Tibial nerve (tissue), 3 donors: ENCODE measurements around the gene REPIN1.

ENCODE experiments used
- CTCF ChIP-seq, 5 experiments: fragments of 200-600 bp in 3 of 5; fragments of 450-650 bp in 2 of 5; sonication (generic) in 3 of 5; IDR thresholded peaks; one replicate each; pipeline ENCODE4 v1.5.1; 2016 to 2019; ENCODE audit warnings: antibody characterized with exemption in 5 of 5, mild to moderate bottlenecking in 3 of 5, moderate library complexity in 2 of 5
- POLR2A ChIP-seq, 2 donors: fragments of 450-650 bp; IDR thresholded peaks; one replicate each; pipeline ENCODE4 v1.6.1; 2017; ENCODE audit warnings: antibody characterized with exemption in 2 of 2, mild to moderate bottlenecking in 2 of 2, moderate library complexity in 2 of 2

- TF ChIP-seq CTCF (IDR thresholded peaks at IDR 0.05) (no peak), POLR2A (IDR thresholded peaks at IDR 0.05) (no peak)
Measured at GRCh38 chr7:150338166-150338829, 30.3 kb upstream of the REPIN1 start.
